Testis (tissue), 2 donors: Measurements from ENCODE around the gene WDR73.

Experiments
- CTCF ChIP-seq, 3 experiments: fragments of 450-650 bp in 2 of 3; fragments of 200-600 bp in 1 of 3; sonication (generic) in 1 of 3; IDR thresholded peaks; one replicate each; pipeline ENCODE4 v1.5.1; 2016 to 2019; ENCODE audit warnings: antibody characterized with exemption in 3 of 3, mild to moderate bottlenecking in 2 of 3, moderate library complexity in 1 of 3
- POLR2A ChIP-seq: fragments of 450-650 bp; IDR thresholded peaks from one replicate; pipeline ENCODE4 v1.6.1; 2017; ENCODE audit warnings: antibody characterized with exemption, mild to moderate bottlenecking, moderate library complexity

GRCh38 chr15:84654689-84655453 is 788 bp upstream of the WDR73 start:
- TF ChIP-seq CTCF (IDR thresholded peaks at IDR 0.05), result peak; percentile 33 to 55 (median 42)
- TF ChIP-seq POLR2A, result no peak
